ENCODE measurements around the gene SUGP2.

SUGP2 gene

GRCh38 chr19:18989316-18989715 lies 44.0 kb downstream of the SUGP2 start:
- H3K4me3 ChIP-seq (replicated peaks in 1 of 2; ENCODE audit: low read depth in 2 of 2, low read length in 2 of 2), result no peak overlapping the region
- no peak for TF ChIP-seq CTCF (IDR thresholded peaks at IDR 0.05; ENCODE audit: low read depth, low read length)
- no peak for DNase-seq (ENCODE audit: low read depth in 2 of 2)

GRCh38 chr19:18987456-18987855 lies 45.9 kb downstream of the SUGP2 start:
- no peak overlapping the region for H3K4me3 ChIP-seq (replicated peaks in 1 of 2; ENCODE audit: low read depth in 2 of 2, low read length in 2 of 2)
- TF ChIP-seq CTCF (IDR thresholded peaks at IDR 0.05; ENCODE audit: low read depth, low read length), result no peak
- no peak for DNase-seq (ENCODE audit: low read depth in 2 of 2)

GRCh38 chr19:18985257-18985656 lies 48.1 kb downstream of the SUGP2 start:
- TF ChIP-seq CTCF (IDR thresholded peaks at IDR 0.05; ENCODE audit: low read depth, low read length), result no peak
- peak; percentile 80 to 81 for DNase-seq (ENCODE audit: low read depth in 2 of 2)
- no peak overlapping the region for H3K4me3 ChIP-seq (replicated peaks in 1 of 2; ENCODE audit: low read depth in 2 of 2, low read length in 2 of 2)

- no peak for TF ChIP-seq CTCF (IDR thresholded peaks at IDR 0.05; ENCODE audit: low read depth, low read length)
- no peak overlapping the region for H3K4me3 ChIP-seq (replicated peaks in 1 of 2; ENCODE audit: low read depth in 2 of 2, low read length in 2 of 2)
- DNase-seq (ENCODE audit: low read depth in 2 of 2), result no peak
These were observed 49.1 kb downstream of the SUGP2 start for GRCh38 chr19:18984251-18984650.

- no peak overlapping the region for H3K4me3 ChIP-seq (replicated peaks in 1 of 2; ENCODE audit: low read depth in 2 of 2, low read length in 2 of 2)
- TF ChIP-seq CTCF (IDR thresholded peaks at IDR 0.05; ENCODE audit: low read depth, low read length), result no peak
These were observed 50.6 kb downstream of the SUGP2 start for GRCh38 chr19:18982669-18983068.

GRCh38 chr19:18980432-18981020 lies 52.8 kb downstream of the SUGP2 start:
- DNase-seq (ENCODE audit: low read depth in 2 of 2), result no peak
- no peak overlapping the region for H3K4me3 ChIP-seq (replicated peaks in 1 of 2; ENCODE audit: low read depth in 2 of 2, low read length in 2 of 2)
- TF ChIP-seq CTCF (IDR thresholded peaks at IDR 0.05; ENCODE audit: low read depth, low read length), result no peak

More at GRCh38 chr19:18982669-18983068, 50.6 kb downstream of the SUGP2 start:
- DNase-seq (ENCODE audit: low read depth in 2 of 2), result no peak

- no peak for TF ChIP-seq CTCF (IDR thresholded peaks at IDR 0.05; ENCODE audit: low read depth, low read length)
- H3K4me3 ChIP-seq (replicated peaks in 1 of 2; ENCODE audit: low read depth in 2 of 2, low read length in 2 of 2), result no peak overlapping the region
These were observed 54.7 kb downstream of the SUGP2 start for GRCh38 chr19:18978616-18979015.

More at GRCh38 chr19:18978616-18979015, 54.7 kb downstream of the SUGP2 start:
- no peak for DNase-seq (ENCODE audit: low read depth in 2 of 2)

Data from cardiac fibroblast (primary cell).